ENCODE data around the gene CD81.

The CD81 gene

GRCh38 chr11:2368178-2368850 lies 8.8 kb upstream of the CD81 start:
- no peaks in the 10 kb centered on the region for H3K4me1 ChIP-seq (ENCODE audit: insufficient read depth, poor library complexity, severe bottlenecking)
- no peak for ATAC-seq (ENCODE audit: low read depth)
- no peaks in the 10 kb centered on the region for H3K9me3 ChIP-seq (ENCODE audit: severe bottlenecking)
- no peak overlapping the region for H3K4me3 ChIP-seq (ENCODE audit: severe bottlenecking)
- no peak for TF ChIP-seq CTCF (IDR thresholded peaks at IDR 0.05; ENCODE audit: poor library complexity, severe bottlenecking)
- H3K27ac ChIP-seq (ENCODE audit: poor library complexity, severe bottlenecking), result no peak overlapping the region
- no peaks in the 10 kb centered on the region for H3K27me3 ChIP-seq (ENCODE audit: insufficient read depth, poor library complexity, severe bottlenecking)
- H3K36me3 ChIP-seq (ENCODE audit: low read depth), result no peaks in the 10 kb centered on the region
- peak; percentile 34 for DNase-seq (ENCODE audit: low spot score)

- no peak for TF ChIP-seq CTCF (IDR thresholded peaks at IDR 0.05; ENCODE audit: poor library complexity, severe bottlenecking)
- Histone ChIP-seq H3K27me3 (ENCODE audit: insufficient read depth, poor library complexity, severe bottlenecking) (no peaks in the 10 kb centered on the region), H3K27ac (ENCODE audit: poor library complexity, severe bottlenecking) (no peak overlapping the region), H3K9me3 (ENCODE audit: severe bottlenecking) (no peaks in the 10 kb centered on the region), H3K4me3 (ENCODE audit: severe bottlenecking) (no peak overlapping the region), H3K36me3 (ENCODE audit: low read depth) (no peaks in the 10 kb centered on the region), H3K4me1 (ENCODE audit: insufficient read depth, poor library complexity, severe bottlenecking) (no peaks in the 10 kb centered on the region)
- DNase-seq (ENCODE audit: low spot score), result no peak
- ATAC-seq (ENCODE audit: low read depth), result no peak
These were observed 8.3 kb upstream of the CD81 start for GRCh38 chr11:2368851-2369180.

- H3K27ac ChIP-seq (ENCODE audit: poor library complexity, severe bottlenecking), result no peak overlapping the region
- H3K36me3 ChIP-seq (ENCODE audit: low read depth), result no peaks in the 10 kb centered on the region
- no peak for ATAC-seq (ENCODE audit: low read depth)
- no peak for TF ChIP-seq CTCF (IDR thresholded peaks at IDR 0.05; ENCODE audit: poor library complexity, severe bottlenecking)
- DNase-seq (ENCODE audit: low spot score), result no peak
- H3K4me3 ChIP-seq (ENCODE audit: severe bottlenecking), result no peak overlapping the region
- no peaks in the 10 kb centered on the region for H3K4me1 ChIP-seq (ENCODE audit: insufficient read depth, poor library complexity, severe bottlenecking)
- no peaks in the 10 kb centered on the region for H3K27me3 ChIP-seq (ENCODE audit: insufficient read depth, poor library complexity, severe bottlenecking)
- H3K9me3 ChIP-seq (ENCODE audit: severe bottlenecking), result no peaks in the 10 kb centered on the region
These were observed 7.8 kb upstream of the CD81 start for GRCh38 chr11:2369320-2369719.

GRCh38 chr11:2369896-2370295 lies 7.2 kb upstream of the CD81 start:
- Histone ChIP-seq H3K4me1 (ENCODE audit: insufficient read depth, poor library complexity, severe bottlenecking) (no peaks in the 10 kb centered on the region), H3K27me3 (ENCODE audit: insufficient read depth, poor library complexity, severe bottlenecking) (no peaks in the 10 kb centered on the region), H3K9me3 (ENCODE audit: severe bottlenecking) (no peaks in the 10 kb centered on the region), H3K36me3 (ENCODE audit: low read depth) (no peaks in the 10 kb centered on the region), H3K4me3 (ENCODE audit: severe bottlenecking) (no peak overlapping the region), H3K27ac (ENCODE audit: poor library complexity, severe bottlenecking) (no peak overlapping the region)
- no peak for DNase-seq (ENCODE audit: low spot score)
- TF ChIP-seq CTCF (IDR thresholded peaks at IDR 0.05; ENCODE audit: poor library complexity, severe bottlenecking), result no peak
- no peak for ATAC-seq (ENCODE audit: low read depth)

GRCh38 chr11:2374456-2375201 lies 2.5 kb upstream of the CD81 start:
- TF ChIP-seq CTCF (IDR thresholded peaks at IDR 0.05; ENCODE audit: poor library complexity, severe bottlenecking), result no peak
- no peaks in the 10 kb centered on the region for H3K27me3 ChIP-seq (ENCODE audit: insufficient read depth, poor library complexity, severe bottlenecking)
- no peaks in the 10 kb centered on the region for H3K36me3 ChIP-seq (ENCODE audit: low read depth)
- ATAC-seq (ENCODE audit: low read depth) (no peak), DNase-seq (ENCODE audit: low spot score) (no peak)
- H3K4me1 ChIP-seq (ENCODE audit: insufficient read depth, poor library complexity, severe bottlenecking), result no peaks in the 10 kb centered on the region
- no peak overlapping the region for H3K4me3 ChIP-seq (ENCODE audit: severe bottlenecking)
- no peaks in the 10 kb centered on the region for H3K9me3 ChIP-seq (ENCODE audit: severe bottlenecking)
- H3K27ac ChIP-seq (ENCODE audit: poor library complexity, severe bottlenecking), result no peak overlapping the region

Data from RWPE2 (cell line).